HG03066 (cell line): ENCODE measurements around the gene GYG2.
"Not testable (repeated sequence)": the region's sequence is repeated elsewhere in the genome, so short reads cannot be mapped to it uniquely, and the experiment has no call there.

ENCODE experiments used
- ATAC-seq: cut with Tn5 transposase; IDR thresholded peaks from one replicate; pipeline ENCODE4 v1.9.1; 2021; ENCODE audit warnings: low read depth; ENCODE audit not compliant: unreplicated experiment

GYG2 gene

GRCh38 chrX:2898846-2899512, 70.2 kb downstream of the GYG2 start:
- no peak for ATAC-seq

- no peak for ATAC-seq
Measured at GRCh38 chrX:2901367-2902036, 72.8 kb downstream of the GYG2 start.

GRCh38 chrX:2902841-2903240, 74.1 kb downstream of the GYG2 start:
- no peak for ATAC-seq

GRCh38 chrX:2903366-2903765, 74.6 kb downstream of the GYG2 start:
- no peak for ATAC-seq

GRCh38 chrX:2907295-2907694, 78.6 kb downstream of the GYG2 start:
- ATAC-seq, result no peak

GRCh38 chrX:2908125-2908685, 79.5 kb downstream of the GYG2 start:
- ATAC-seq, result no peak

- ATAC-seq, result no peak
Measured at GRCh38 chrX:2910109-2910508, 81.4 kb downstream of the GYG2 start.

- ATAC-seq, result no peak
Measured at GRCh38 chrX:2913118-2913517, 84.4 kb downstream of the GYG2 start.

GRCh38 chrX:2917767-2918166, 89.0 kb downstream of the GYG2 start:
- ATAC-seq, result no peak

- ATAC-seq, result no peak
Measured at GRCh38 chrX:2921193-2921592, 92.5 kb downstream of the GYG2 start.

- ATAC-seq, result no peak
Measured at GRCh38 chrX:2921750-2922149, 93.0 kb downstream of the GYG2 start.

GRCh38 chrX:2924151-2924550, 95.4 kb downstream of the GYG2 start:
- no peak for ATAC-seq

GRCh38 chrX:2926255-2926654, 97.5 kb downstream of the GYG2 start:
- ATAC-seq, result not testable (repeated sequence)

- no peak for ATAC-seq
Measured at GRCh38 chrX:2926664-2927275, 98.0 kb downstream of the GYG2 start.

- ATAC-seq, result no peak
Measured at GRCh38 chrX:2928191-2928582, 99.5 kb downstream of the GYG2 start.

- peak; percentile 96 for ATAC-seq
Measured at GRCh38 chrX:2928583-2929434, 100.1 kb downstream of the GYG2 start, which contains the start of gene ARSD. TSS of gene ARSD (minus strand) at chrX:2929339. CDS start at chrX:2929275, 64 bp downstream.

- ATAC-seq, result no peak
Measured at GRCh38 chrX:2931155-2931554, 102.4 kb downstream of the GYG2 start.

GRCh38 chrX:2931612-2932011, 102.9 kb downstream of the GYG2 start:
- no peak for ATAC-seq
